ENCODE data around the gene CDH6. TPM values are rescaled to one million over a fixed set of nuclear protein-coding genes. Genes with fewer than 3 reads are reported as not detected.

The CDH6 gene
- total RNA-seq (ENCODE audit: low replicate concordance), result 13.2 and 127 TPM in 2 replicates
- long read RNA-seq, partial matches to known transcripts, result 1 of 4 reads
- long read RNA-seq, other reads (novel, unspliced or antisense), result 2 of 4 reads

- peak; percentile 31 for TF ChIP-seq CTCF (conservative IDR thresholded peaks at IDR 0.05)
- Mint-ChIP-seq H3K36me3 (no peaks in the 10 kb centered on the region), H3K4me3 (peak within 1 kb of the TSS; percentile 85), H3K27ac (peak within 1 kb of the TSS; percentile 65), H3K4me1 (ENCODE audit: unreplicated experiment) (peaks cover 14% of the 10 kb centered on the region), H3K9me3 (no peaks in the 10 kb centered on the region), H3K27me3 (peaks cover 75% of the 10 kb centered on the region)
- no peak for DNase-seq (ENCODE audit: extremely low spot score, unreplicated experiment)
Measured at GRCh38 chr5:31193591-31194467, at the start of gene CDH6. Gene CDH6 (plus strand): TSS chr5:31193686. CDS start chr5:31267474, 73,788 bp downstream.

DNA sequence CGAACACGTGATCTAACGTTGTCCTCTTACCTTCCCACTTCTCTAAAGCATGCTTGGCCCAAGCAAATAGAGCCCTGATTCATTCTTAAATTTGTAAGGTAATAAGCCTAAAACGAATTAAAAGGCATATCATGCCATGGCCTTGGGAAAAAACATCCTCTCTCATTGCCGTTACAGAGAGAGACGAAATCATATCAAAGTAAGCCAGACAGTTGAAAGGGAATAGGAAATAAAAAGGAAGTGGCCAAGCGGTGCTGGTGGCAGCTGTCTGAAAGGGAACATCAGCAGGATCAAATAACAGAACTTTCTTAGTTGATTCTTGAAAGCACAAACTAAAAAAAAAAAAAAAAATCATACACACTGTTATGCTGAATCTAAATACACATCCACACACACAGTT is 49.1 kb upstream of the CDH6 start:
- Mint-ChIP-seq H3K36me3 (no peaks in the 10 kb centered on the region), H3K27me3 (no peaks in the 10 kb centered on the region), H3K4me1 (ENCODE audit: unreplicated experiment) (no peaks in the 10 kb centered on the region), H3K27ac (no peak overlapping the region), H3K4me3 (no peak overlapping the region), H3K9me3 (no peaks in the 10 kb centered on the region)
- no peak for DNase-seq (ENCODE audit: extremely low spot score, unreplicated experiment)
- TF ChIP-seq CTCF (conservative IDR thresholded peaks at IDR 0.05), result no peak

GRCh38 chr5:31148959-31149475 is 44.5 kb upstream of the CDH6 start:
- Mint-ChIP-seq H3K9me3 (no peaks in the 10 kb centered on the region), H3K27me3 (no peaks in the 10 kb centered on the region), H3K4me1 (ENCODE audit: unreplicated experiment) (no peaks in the 10 kb centered on the region), H3K4me3 (no peak overlapping the region), H3K27ac (no peak overlapping the region), H3K36me3 (no peaks in the 10 kb centered on the region)
- no peak for DNase-seq (ENCODE audit: extremely low spot score, unreplicated experiment)
- no peak for TF ChIP-seq CTCF (conservative IDR thresholded peaks at IDR 0.05)

- no peaks in the 10 kb centered on the region for H3K36me3 Mint-ChIP-seq
- H3K27me3 Mint-ChIP-seq, result peaks cover 9% of the 10 kb centered on the region
- peaks cover 4% of the 10 kb centered on the region for H3K4me1 Mint-ChIP-seq (ENCODE audit: unreplicated experiment)
- H3K27ac Mint-ChIP-seq, result no peak overlapping the region
- no peak overlapping the region for H3K4me3 Mint-ChIP-seq
- no peaks in the 10 kb centered on the region for H3K9me3 Mint-ChIP-seq
- no peak for DNase-seq (ENCODE audit: extremely low spot score, unreplicated experiment)
- TF ChIP-seq CTCF (conservative IDR thresholded peaks at IDR 0.05), result no peak
Measured at GRCh38 chr5:31153521-31153920, 40.0 kb upstream of the CDH6 start.

DNA sequence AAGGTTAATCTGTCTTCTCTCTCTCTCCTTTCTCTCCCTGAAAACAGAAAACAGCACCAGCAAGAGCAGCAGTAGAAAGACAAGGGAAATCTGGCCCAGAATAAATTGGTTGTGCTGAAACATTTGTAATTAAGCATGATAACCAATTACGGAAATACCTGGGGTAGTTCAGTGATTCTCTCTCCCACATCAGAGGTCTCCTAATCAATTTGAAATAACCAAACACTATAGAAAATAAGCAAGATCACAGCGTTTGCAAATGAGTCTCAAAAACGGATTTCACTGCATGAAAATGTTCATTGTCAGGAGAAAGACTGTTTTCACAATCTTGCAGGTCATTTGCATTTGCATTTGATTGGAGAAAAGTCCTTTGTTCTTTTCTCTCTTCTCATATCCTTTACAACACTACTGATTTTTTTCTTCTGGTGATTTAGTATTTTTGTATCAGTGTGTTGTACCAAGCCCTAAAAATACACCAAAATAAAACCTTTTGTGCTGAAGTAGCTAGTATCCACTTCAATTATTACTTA is 36.8 kb upstream of the CDH6 start:
- Mint-ChIP-seq H3K9me3 (no peaks in the 10 kb centered on the region), H3K4me1 (ENCODE audit: unreplicated experiment) (peaks cover 5% of the 10 kb centered on the region), H3K36me3 (no peaks in the 10 kb centered on the region), H3K27ac (no peak overlapping the region), H3K4me3 (no peak overlapping the region), H3K27me3 (peaks cover 14% of the 10 kb centered on the region)
- no peak for TF ChIP-seq CTCF (conservative IDR thresholded peaks at IDR 0.05)
- no peak for DNase-seq (ENCODE audit: extremely low spot score, unreplicated experiment)
